HG02759 (cell line): ENCODE measurements around the gene SRC.

Experiments used
- ATAC-seq: cut with Tn5 transposase; IDR thresholded peaks from one replicate; pipeline ENCODE4 v1.9.1; 2021; ENCODE audit warnings: mild to moderate bottlenecking, moderate library complexity; ENCODE audit not compliant: unreplicated experiment

The SRC gene

DNA sequence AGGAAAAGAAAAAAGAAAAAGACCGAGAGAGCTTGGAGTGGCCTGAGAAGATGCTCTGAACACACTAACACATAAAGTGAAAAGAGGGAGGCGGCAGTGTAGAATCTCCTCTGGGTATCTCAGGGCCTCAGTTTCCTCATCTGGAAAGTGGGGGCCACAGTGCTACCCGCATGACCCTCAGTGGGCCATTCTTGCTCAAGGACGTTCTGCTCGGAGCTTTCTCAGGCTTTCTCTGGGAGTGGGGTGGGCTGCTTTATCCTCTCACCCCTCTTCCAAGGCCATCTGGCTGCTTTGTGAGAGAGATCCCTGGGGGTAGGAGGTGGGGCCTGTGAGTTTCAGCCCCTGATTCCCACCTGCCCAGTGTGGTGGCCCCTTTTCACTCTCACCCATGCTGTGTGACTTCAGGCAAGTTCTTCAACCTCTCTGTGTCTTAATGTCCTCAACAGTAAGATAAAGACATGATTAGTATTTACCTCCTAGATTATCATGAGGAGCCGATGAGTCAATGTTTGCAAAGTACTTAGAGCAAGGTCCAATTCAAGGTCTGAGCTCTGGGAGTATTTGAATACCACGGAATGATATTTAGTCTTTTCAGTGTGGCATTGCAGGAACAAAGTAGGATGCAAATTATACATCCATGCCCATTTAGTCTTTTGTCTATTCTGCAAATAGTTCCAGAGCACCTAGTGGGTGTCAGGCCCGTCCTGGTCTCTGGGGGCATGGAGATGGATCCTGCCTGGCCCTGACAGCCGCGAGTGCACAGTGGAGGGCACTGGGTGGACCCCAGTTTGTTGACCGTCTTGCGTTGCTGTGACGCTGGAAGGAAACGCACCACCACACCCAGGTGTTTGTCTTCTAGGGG lies 34.3 kb downstream of the SRC start:
- ATAC-seq: no peak

DNA sequence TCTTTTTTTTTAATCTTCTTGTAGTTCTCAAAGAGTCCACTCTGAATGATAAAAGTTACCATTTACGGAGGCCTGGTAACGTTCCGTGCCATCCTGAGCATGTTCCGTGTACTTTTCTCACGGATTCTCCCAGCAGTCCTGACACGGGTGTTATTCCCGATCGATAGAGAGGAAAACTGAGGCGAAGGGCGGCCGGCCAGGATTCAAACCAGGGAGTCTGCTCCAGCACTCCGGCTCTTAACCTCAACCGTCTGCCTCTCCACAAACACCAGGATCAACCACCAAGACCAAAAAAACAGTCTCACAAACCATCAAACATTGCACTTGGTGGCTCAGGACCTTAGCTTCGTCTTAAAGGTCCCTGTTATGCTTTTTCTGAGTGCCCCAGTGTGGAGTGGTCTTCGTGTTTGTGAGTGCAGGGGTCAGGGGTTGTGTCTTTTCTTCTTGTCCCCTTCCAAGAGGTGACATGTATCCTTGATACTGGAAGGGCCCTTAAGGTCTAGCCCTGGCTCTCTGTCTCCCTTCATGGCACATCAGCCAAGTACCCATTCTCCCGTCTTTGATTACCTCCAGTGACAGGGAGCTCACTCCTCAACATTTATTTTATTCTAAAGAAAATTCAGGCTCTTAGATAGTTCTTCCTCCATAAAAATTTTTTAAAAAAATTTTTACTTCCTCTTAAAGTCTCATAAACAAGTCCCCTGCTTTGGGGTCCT lies 35.1 kb downstream of the SRC start:
- no peak for ATAC-seq

DNA sequence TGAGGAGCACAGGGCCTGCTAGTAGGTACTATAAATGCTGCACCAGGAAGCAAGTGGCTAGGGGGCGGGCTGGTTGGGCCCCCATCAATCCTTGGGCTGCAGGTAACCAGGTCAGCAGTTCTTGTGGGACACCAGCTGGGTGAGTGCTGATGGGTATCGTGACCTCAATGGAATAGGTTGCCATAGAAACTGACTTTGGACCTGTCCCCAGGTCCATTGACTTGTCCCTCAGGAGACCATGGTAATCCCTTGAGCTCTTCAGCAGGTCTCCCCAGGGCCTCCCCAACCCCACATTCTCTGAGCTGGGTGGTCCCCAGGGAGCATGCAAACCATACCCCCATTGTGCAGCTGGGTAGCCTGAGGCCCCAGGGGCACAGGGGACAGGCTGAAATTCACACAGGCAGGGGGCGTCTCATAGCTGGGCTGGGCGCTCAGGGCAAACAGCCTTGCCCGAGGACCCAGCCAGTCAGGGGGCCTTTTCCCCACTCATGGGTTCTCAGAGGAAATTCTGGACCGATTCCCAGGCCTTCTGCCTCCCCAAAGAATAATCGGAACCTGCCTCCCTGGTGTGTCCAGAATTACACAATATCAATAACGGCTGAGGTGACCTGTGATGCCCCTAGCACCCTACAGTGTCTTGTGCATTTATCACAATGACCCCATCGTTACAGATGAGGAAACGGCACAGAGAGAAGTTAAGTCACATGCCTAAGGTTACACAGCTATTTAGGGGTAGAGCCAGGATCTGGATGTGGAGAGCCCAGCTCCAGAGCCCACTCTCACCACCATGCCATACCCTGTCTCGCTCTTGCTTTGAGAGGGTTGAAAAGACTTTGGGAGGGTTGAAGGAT lies 35.9 kb downstream of the SRC start:
- ATAC-seq: no peak

DNA sequence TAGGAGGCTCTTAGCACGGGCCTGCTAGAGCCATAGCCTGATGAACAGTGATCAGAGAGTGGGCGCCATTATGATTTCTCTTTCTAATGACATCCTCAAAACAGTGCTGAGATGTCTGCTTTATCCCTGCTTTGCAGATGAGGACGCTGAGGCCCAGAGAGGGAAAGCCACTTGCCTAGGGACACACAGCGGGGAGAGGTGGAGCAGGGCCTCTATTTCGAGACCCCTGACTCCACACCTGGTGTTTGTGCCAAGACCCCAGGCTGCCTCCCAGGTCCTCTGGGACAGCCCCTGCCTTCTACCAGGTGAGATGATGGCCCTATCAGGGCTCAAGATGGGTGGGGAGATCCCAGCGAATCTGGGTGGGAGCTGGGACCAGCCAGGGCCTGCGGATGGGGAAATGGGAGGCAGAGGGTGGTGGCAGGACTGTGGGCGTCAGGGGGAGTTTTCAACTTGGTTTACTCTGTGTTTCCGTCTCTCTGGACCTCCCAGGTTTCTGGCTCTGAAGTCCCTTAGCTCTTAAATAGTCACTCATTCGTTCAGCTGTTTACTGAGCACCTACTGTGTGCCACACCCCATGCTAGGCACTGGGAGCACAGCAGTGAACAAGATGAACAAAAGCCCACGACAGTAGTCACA lies 36.7 kb downstream of the SRC start:
- no peak for ATAC-seq

DNA sequence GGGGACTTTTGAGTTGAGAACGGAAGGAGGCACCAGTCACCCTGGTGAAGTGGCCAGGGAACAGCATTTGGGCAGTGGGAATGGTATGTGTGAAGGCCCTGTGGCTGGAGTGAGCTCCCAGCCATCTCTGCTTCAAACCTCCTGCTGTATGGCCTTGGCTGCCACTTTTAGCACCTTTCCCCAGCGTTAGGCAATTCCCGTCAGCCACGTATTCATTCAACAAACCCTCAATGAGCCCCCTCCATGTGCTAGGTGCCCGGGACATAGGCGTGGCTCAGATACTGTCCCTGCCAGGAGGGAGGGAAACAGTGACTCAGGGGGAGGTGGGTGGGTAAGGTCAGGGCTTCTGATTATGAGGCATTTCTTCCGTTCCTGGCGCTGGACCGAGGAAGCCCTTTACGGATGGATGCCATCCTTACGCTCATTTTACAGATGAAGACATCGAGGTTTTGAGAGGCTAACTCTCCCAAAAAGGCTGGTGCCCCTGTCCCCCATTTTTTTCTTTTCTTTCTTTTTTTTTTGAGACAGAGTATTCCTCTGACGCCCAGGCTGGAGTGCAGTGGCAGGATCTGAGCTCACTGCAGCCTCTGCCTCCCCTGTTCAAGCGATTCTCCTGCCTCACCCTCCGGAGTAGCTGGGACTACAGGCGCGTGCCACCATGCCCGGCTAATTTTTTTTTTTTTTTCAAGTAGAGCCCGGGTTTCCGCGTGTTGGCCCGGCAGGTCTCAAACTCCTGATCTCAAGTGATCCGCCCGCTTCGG lies 37.5 kb downstream of the SRC start:
- no peak for ATAC-seq

DNA sequence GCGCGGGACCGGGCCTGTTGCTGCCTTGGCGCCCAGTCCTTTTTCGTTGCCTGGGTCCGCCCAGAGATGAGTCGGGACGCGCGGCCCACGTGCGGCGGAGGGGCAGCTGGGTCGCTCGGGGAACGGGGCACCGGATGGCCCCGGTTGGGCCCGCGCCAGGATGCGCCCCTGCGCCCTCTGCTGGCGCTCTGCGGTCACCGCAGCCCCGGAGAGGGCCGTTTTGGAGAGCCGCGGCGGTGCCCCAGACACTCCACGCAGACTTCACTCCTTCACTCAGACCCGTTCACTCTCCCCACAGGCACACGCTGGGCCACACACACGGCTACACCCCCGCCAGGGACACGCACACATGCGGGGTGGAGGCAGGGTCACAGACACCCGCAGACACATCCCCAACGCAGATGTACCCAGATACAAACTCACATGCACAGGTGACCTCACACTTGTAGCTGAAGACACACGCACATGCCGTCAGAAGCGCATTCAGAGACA lies 38.8 kb downstream of the SRC start:
- peak; percentile 79 for ATAC-seq

DNA sequence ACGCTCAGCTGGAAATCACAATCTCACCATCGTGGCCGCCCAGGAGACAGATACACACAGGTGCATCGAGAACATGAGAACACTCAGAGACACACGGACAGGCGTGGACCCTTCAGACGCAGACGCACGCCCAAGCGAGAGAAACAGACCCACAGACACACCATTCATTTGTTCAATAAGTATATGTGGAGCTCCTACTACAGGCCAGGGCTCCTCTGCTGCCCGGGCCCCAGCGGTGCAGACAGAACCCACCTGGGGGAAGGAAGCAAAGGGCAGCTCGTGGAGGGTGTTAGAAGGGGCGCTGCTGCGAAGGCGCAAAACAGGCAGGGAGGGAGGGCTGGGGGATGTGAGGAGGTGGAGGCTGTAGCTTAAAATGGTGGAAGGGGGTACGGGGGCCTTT lies 39.2 kb downstream of the SRC start:
- no peak for ATAC-seq

DNA sequence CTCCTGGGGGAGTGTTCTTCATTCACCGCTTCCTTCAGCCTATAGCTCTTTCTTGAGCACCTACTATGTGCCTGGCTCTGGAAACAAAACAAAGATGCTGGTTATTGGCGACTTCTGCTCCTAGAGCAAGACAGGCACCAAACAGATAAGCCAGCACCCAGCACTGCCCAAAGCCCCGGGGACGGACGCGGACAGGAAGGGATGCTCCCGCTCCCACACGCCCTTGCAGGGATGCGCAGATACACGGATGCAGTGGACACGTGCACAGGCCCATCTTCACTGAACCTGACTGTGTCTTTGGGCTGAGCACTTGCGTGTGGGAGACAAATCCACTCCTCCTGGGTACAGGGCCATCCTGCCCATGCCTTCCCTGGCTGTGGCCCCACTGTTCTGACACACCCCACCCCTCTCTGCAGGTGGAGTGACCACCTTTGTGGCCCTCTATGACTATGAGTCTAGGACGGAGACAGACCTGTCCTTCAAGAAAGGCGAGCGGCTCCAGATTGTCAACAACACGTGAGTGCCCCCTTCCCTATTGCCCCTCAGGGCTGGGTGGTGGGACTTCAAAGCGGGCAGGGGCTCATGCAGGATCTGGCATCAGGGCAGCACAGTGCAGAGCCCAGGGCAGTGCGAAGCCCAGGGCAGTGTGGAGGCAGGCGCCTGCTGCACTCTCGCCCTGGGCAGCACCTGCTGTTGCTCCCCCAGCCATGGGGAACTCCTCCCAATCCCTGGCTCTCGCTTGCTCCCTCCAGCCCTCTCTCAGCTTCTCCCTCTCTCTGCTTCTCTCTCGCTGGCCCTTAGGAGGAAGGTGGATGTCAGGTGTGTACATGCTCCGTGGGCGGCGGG lies 39.9 kb downstream of the SRC start:
- ATAC-seq: no peak

DNA sequence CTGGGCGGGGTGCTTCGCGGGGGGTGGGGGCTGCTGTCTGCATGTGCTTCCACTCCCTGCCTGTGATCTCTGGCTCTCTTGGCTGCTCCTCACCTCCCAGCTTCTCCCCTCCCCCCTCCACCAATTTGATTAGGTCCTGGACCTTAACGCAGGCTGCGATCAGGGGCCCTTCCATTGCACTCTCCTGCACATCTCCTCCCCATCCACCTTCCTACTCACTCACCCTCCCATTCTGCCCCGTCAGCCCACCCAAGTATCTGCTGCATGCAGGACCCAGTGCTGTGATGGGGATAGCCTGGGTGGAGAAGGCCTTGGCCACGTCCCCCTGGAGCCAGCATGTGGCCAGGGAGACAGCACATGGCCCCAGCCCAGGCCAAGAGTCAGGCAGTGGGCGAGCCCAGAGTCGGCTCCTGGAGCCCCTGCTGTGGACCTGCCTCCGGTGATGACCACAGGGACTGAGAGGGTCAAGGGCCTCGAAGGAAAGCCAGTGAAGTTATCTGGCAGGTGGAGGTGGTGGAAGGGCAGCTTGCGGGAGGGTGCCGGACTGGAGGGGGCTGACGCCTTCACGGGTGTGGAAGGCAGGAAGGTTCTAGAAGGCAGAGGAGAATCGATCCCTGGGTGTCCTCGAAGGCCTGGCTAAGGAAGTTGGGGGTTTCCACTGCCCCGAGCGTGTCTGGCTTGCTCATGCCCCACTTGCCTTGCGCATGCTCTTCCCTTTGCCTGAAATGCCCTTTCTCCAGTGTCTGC lies 40.7 kb downstream of the SRC start:
- no peak for ATAC-seq

DNA sequence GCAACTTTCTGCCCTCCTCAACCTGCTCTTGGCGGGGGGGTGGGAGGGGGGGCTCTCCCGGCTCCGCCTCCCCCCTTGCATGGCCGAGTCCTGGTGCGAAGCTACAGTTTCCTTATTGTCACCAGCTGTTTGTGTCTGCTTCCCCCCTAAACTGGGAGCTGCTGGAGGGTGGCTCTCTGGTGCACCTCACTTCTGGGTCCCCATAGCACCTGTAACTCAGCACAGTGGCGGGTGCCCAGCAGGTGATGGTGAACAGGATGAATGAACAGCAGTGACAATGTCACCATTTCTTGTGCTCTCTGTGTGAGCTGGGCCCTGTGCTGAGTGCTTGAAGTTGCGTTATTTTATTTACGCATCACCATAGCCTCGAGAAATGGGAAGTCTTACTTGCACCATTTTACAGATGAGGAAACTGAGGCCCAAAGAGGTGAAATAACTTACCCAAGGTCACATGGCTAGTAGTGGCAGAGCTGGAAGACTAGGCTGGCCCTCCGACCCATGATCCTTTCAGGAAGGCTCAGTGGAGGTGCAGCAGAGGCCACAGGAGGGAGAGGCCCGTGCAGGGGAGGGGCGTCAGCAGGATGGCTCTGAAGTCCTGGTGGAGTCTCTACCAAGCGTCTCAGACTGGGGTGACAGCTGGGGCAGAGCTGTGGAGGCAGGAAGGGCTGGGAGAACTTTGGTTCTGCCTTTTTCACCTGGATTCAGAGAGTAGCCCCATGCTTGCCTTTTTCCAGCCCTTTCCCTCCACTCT lies 41.8 kb downstream of the SRC start:
- no peak for ATAC-seq

DNA sequence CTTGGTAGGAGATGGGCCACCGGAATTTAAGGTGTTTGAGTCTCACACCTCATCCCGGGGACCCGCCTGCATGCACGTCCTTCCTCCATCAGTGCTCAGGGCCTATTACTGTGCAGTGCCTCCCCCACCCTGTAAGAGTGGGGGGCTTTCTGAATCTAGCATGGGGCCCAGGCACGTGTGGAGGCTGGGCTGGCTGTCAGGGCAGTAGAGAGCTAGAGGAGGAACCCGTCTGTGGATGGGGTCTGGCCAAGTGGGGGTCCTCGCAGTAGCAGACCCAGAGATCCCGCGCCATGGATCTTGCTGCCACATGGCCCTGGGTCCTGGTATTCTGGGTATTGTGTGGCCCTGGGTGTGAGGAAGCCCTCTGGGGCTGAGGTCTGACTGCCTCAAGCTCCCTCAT lies 42.9 kb downstream of the SRC start:
- no peak for ATAC-seq

DNA sequence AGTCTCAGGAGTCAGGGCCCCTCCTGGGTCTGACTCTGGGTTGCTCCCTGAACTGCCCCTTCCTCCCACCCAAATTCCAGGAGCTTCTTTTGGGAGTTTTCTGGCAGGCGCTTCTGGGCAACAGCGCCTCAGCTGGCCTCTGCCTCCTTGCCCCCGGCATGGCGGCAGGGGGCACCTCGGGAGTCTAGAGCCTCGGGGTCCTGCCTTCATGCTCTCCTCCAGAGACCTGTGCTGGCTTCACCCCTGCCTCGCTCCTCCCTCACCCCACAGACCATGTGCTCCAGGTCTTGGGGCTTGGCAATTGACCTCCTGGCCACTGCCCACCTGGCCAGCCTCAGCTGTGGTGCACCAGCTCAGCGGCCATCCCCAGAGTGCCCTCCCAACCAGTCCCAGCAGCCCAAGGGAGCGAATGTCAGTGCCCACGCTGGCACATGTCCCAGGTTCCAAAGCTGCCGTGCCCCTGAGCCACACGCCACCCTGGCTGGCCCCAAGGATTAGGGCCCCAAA lies 43.4 kb downstream of the SRC start:
- no peak for ATAC-seq

DNA sequence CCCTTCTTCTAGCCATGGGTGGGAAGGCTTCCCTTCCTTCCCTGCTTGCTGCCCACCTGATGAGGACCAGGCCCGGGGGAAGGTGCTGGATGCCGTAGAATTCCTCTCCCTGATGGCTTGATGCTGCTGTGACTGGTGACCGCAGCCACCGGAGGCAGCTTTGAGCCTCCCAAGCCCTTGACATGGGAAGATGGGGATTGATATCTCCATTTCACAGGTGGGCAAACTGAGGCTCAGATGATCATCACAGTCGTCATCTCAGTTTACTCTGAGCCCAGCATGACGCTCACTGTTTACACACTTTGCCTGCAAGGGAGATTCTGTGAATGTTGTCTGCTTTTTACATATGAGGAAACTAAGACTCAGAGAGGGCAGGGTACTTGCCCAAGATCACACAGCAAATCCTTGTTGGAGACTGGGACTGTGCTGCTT lies 43.9 kb downstream of the SRC start:
- no peak for ATAC-seq

DNA sequence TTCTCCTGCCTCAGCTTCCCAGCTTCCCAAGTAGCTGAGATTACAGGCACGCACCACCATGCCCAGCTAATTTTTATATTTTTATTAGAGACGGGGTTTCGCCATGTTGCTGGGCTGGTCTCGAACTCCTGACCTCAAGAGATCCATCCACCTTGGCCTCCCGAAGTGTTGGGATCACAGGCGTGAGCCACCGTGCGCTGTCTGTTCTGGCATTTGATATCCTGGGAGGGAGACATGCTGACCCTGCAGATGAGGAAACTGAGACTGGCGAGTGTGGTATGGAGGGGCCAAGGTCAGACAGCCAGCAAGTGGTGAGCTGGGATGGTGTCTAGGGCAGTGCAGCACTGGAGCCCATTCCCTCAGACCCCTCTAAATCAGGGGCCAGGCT lies 44.6 kb downstream of the SRC start:
- no peak for ATAC-seq

DNA sequence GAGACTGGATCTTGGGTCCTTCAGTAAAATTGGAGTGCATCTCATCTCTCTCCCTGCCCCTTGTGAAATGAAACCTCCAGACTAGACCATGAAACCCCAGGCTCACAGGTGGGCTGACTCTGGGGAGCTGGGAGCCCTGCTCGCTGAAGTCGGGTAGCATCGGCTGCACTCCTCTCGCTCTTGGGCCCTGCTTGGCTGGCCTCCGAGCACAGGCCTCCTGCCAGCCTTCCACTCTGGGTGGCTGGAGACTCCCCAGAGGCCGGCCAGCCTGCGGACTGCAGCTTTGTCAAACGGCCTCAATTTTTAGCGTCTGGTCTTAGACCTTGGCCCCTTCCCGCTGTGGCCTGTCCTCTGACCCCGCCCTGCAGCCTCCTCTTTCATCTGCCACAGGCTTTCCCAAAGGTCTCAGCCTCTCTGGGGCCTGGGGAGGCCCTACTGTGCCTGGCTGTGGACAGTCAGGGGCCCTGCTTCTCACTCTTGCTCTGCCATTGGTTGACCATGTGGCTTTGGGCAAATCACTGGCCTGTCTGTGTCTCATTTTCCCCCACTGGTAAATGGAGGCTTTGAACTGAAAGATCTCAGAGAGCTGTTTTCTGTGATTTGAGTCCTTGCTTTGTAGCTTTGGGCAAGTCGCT lies 45.1 kb downstream of the SRC start:
- ATAC-seq: no peak

DNA sequence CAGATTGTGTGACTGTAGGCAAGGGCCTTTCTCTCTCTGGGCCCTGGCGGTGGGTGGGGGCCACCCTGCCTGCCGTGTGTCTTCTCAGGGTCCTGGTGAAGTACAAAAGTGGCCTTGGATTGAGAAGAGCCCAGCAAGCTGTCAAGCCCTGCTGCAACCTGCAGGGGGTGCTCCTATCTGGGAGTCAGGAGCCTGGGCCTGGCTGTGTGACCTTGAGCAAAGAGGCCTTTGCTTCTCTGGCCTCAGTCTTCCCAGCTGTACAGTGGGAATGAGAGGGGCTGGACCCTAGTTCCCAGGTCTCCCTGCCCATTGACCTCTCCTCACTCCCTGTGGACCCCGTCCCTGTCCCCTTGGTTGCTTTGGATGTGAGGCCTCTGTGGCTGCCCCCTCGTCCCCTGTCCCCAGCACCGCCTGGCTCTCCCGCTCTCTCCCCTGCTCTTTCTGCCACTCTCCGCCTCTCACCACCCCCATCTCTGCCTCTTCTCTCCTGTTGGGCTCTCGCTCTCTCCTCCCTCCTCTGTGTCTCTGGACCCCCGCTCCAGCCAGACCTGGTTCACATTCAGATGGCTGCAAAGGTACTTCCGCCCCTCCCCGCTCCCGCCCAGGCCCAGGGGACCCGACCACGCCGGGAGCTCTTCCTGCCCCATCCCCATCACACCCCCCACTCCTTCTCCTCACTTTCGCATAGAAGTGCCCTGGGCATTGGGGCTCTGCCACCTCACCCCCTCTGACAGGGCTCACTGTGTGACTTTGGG lies 46.7 kb downstream of the SRC start:
- no peak for ATAC-seq
